Measurements from ENCODE around the gene PERCC1. TPM values are rescaled to one million over a fixed set of nuclear protein-coding genes. Genes with fewer than 3 reads are reported as not detected.

The PERCC1 gene
- total and polyA plus RNA-seq, 11 donors: 0.11 to 0.60 (median 0.34) TPM; not detected in 6

DNA sequence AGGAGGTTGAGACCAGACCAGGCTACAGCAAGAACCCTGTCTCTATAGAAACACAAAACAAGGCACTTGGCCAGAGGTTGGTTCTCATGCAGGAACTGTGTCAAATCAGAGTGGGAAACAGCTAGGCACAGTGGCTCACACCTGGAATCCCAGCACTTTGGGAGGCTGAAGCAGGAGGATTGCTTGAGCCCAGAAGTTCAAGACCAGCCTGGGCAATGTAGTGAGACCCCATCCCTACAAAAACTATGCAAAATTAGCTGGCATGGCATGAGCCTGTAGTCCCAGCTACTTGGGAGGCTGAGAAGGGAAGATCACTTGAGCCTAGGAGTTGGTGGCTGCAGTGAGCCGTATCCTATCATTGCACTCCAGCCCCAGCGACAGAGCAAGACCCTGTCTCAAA is 18.0 kb upstream of the PERCC1 start:
- Histone ChIP-seq H3K4me1 (peaks cover 0 to 31% (median 16%) of the 10 kb centered on the region in 12 donors), H3K9me3 (no peaks in the 10 kb centered on the region)

DNA sequence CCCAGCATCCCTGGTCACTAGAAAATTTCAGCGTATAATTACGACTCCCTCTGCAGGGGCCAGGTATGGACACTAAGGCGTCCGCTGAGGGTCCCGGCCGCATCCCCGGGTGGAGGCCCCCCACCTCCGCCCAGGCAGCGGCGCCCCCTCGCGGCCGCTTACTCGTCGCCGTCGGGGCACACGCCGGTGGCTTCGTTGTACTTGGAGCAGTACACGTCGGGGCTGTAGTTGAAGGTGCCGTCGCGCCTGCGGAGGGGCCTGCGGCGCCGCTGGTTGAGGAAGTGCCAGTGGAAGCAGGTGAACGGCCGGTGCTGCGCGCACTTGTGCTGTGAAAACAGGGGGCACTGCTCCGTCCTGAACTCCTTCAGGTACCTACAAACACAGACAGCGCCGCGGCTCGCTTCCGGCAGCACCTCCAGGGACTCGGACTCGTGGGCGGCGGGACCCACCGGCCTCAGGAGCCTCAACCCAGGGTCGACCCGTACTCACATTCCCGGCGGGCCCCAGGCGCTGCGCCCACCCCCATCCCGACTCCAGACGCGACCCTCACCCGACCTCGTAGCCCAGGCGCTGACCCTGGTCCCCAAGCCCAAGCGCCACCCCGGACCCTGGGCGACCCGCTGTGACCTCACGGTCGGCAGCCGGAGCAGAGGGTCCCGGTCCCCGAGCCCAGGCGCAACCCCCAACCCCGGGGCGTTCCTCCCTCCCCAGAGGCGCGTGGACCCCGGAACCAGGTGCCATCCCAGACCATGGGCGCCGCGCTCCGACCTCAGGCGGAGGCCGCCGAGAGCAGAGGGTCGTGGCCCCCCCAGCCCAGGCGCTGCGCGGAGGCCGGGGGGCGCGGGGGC is 17.0 kb upstream of the PERCC1 start:
- Histone ChIP-seq H3K4me3 (peak overlapping the region; percentile 74 to 98 (median 96)), H3K9me3 (no peaks in the 10 kb centered on the region), H3K36me3 (peaks cover 0 to 34% (median 5%) of the 10 kb centered on the region in 9 donors), H3K27ac (peak overlapping the region; percentile 47 to 90 (median 84)), H3K27me3 (no peaks in the 10 kb centered on the region), H3K4me1 (peaks cover 0 to 24% (median 11%) of the 10 kb centered on the region in 12 donors)
- 3 to 12% (median 4%) methylated on average over 29 to 85 of the region's 85 CpGs for WGBS, 4 donors
- no peak for TF ChIP-seq POLR2A (IDR thresholded peaks at IDR 0.05)
- TF ChIP-seq, protein P1, sequence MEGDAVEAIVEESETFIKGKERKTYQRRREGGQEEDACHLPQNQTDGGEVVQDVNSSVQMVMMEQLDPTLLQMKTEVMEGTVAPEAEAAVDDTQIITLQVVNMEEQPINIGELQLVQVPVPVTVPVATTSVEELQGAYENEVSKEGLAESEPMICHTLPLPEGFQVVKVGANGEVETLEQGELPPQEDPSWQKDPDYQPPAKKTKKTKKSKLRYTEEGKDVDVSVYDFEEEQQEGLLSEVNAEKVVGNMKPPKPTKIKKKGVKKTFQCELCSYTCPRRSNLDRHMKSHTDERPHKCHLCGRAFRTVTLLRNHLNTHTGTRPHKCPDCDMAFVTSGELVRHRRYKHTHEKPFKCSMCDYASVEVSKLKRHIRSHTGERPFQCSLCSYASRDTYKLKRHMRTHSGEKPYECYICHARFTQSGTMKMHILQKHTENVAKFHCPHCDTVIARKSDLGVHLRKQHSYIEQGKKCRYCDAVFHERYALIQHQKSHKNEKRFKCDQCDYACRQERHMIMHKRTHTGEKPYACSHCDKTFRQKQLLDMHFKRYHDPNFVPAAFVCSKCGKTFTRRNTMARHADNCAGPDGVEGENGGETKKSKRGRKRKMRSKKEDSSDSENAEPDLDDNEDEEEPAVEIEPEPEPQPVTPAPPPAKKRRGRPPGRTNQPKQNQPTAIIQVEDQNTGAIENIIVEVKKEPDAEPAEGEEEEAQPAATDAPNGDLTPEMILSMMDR (IDR thresholded peaks at IDR 0.05): peak; percentile 39 to 73 (median 60)
- peak in 3 of 5 donors; percentile 43 to 82 (median 65) for DNase-seq
- peak in 3 of 4 donors; percentile 36 to 43 (median 39) for ATAC-seq
- intact Hi-C loops (cut with DNase I): loop anchor here in 3 of 10 donors (5.0 to 10.0 kb wide), 2 partner anchors 107 to 109 kb away; partner anchors contain the start of gene UBE2I (in 3 of the 3)

More for the DNA sequence above, 18.0 kb upstream of the PERCC1 start:
- intact Hi-C loops (cut with DNase I): loop anchor here in 3 of 10 donors (5.0 to 10.0 kb wide), 2 partner anchors 106 to 108 kb away; partner anchors contain the start of gene UBE2I (in 3 of the 3)
- 70 to 90% (median 80%) methylated on average over 2 of the region's 2 CpGs for WGBS, 4 donors
- DNase-seq (no peak), ATAC-seq (no peak)
- no peak for TF ChIP-seq POLR2A (IDR thresholded peaks at IDR 0.05)
- TF ChIP-seq, protein P1 (IDR thresholded peaks at IDR 0.05): no peak
- H3K4me3 ChIP-seq: no peak overlapping the region
- no peak overlapping the region for H3K27ac ChIP-seq
- no peaks in the 10 kb centered on the region for H3K27me3 ChIP-seq
- peaks cover 0 to 31% (median 5%) of the 10 kb centered on the region in 9 donors for H3K36me3 ChIP-seq

DNA sequence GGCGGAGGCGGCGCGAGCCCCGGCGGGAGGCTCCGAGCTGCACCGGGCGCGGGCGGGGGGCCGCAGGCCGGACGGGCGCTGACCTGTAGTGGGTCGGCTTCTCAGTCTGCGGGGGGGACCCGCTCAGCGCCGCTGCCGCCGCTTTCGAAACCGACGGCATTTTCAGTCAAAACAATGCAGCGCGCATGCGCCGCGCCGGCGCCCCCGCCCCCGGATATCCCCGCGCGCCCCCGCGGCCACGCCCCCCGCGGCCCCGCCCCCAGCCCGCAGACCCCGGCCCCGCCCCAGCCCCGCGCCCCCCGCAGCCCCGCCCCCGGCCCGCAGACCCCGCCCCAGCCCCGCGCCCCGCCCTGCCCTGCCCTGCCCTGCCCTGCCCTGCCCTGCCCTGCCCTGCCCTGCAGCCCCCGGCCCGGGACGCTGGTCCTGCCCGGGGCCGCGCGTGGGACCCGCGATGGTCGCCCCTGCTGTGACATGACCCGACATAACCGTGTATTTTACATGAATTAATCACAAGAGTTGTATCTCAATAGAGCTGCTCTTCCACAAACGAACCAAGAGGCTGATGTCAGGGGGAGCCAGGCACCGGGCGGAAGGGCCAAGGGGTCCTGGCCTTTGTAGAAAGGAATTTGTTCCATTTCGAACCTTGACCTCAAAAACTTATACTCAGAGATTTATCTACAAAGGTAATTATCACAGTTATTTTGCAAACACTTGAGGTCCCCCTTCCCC is 16.2 kb upstream of the PERCC1 start, which contains the start of gene UNKL:
UNKL (minus strand) TSS at position 173 of the 729 bp plus-strand sequence; CDS start at position 160, 13 bp downstream.
- Histone ChIP-seq H3K27ac (peak within 1 kb of the TSS; percentile 47 to 90 (median 84)), H3K36me3 (peaks cover 0 to 31% (median 5%) of the 10 kb centered on the region in 9 donors), H3K4me3 (peak within 1 kb of the TSS; percentile 74 to 98 (median 96)), H3K9me3 (no peaks in the 10 kb centered on the region), H3K27me3 (no peaks in the 10 kb centered on the region), H3K4me1 (peaks cover 3 to 30% (median 17%) of the 10 kb centered on the region in 12 donors)
- 2 to 19% (median 6%) methylated on average over 7 to 72 of the region's 72 CpGs for WGBS, 4 donors
- ATAC-seq (peak in 3 of 4 donors; percentile 48 to 58 (median 49)), DNase-seq (peak; percentile 79 to 93 (median 83))
- TF ChIP-seq, protein P1 (IDR thresholded peaks at IDR 0.05): no peak
- TF ChIP-seq POLR2A (IDR thresholded peaks at IDR 0.05): no peak
- intact Hi-C loops (cut with DNase I): loop anchor here in 3 of 10 donors (5.0 to 10.0 kb wide), 2 partner anchors 107 to 110 kb away; partner anchors contain the start of gene UBE2I (in 3 of the 3)
